Body of pancreas (tissue), 4 donors: Measurements from ENCODE around the gene KRTDAP.

Experiments
- POLR2A ChIP-seq, 3 donors: fragments of 450-650 bp; IDR thresholded peaks; one replicate each; pipeline ENCODE4 v1.6.1; 2016; ENCODE audit warnings: antibody characterized with exemption in 3 of 3, mild to moderate bottlenecking in 2 of 3
- TF ChIP-seq, protein P1 (sequence below), 7 experiments: fragments of 450-650 bp in 4 of 7; fragments of 200-600 bp in 3 of 7; sonication (generic) in 3 of 7; IDR thresholded peaks; one replicate each; pipeline ENCODE4 v1.5.1; 2016 to 2019; ENCODE audit warnings: antibody characterized with exemption in 7 of 7

DNA sequence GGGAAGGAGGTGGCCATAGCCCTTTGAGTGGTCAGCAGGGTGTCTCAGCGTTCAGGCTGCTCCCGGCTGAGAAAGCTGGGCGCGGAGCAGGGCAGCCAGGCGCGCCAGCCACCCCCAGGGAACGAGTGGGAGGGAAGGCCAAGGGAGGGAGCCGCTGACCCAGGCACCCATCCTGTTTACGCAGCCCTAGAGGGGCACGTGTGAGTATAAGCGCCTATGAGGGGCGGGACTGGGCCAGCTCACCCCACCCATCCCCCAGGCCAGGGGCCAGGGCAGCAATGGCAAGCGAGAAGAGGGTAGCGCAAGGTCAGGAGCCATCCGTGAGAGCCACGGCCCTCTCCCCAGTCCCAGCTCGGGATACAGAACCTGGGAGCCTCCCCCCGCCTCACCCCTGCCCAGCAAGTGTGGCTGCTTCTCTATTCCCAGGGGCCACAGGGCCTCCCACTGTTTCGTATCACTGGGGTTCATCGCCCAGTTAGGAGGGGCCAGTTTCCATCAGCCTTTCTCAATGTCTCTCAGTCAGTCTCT, 24.1 kb upstream of the KRTDAP start:
- TF ChIP-seq, protein P1, sequence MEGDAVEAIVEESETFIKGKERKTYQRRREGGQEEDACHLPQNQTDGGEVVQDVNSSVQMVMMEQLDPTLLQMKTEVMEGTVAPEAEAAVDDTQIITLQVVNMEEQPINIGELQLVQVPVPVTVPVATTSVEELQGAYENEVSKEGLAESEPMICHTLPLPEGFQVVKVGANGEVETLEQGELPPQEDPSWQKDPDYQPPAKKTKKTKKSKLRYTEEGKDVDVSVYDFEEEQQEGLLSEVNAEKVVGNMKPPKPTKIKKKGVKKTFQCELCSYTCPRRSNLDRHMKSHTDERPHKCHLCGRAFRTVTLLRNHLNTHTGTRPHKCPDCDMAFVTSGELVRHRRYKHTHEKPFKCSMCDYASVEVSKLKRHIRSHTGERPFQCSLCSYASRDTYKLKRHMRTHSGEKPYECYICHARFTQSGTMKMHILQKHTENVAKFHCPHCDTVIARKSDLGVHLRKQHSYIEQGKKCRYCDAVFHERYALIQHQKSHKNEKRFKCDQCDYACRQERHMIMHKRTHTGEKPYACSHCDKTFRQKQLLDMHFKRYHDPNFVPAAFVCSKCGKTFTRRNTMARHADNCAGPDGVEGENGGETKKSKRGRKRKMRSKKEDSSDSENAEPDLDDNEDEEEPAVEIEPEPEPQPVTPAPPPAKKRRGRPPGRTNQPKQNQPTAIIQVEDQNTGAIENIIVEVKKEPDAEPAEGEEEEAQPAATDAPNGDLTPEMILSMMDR (IDR thresholded peaks at IDR 0.05): no peak
- no peak for TF ChIP-seq POLR2A (IDR thresholded peaks at IDR 0.05)
